ENCODE measurements around the gene ADPRHL1.

DNA sequence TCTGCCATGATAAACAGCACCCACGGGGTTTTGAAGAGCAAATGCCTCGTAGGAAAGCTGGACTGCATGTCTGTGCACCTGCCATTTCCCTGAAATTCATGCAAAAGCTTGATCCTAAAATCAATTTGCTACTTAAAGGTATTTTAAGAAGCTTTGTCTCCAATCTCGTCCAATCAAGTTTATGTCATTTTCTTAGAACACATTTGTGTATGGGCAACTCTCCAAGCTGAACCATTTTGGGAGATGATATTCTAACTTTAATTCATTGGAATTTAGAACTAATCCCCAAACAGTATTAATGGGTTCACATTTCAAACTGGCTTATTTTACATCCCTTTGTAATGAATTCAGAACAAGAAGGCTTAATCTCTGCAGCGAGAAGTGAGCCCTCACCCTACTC is 822 bp downstream of the ADPRHL1 start:
- TF ChIP-seq, protein P1, sequence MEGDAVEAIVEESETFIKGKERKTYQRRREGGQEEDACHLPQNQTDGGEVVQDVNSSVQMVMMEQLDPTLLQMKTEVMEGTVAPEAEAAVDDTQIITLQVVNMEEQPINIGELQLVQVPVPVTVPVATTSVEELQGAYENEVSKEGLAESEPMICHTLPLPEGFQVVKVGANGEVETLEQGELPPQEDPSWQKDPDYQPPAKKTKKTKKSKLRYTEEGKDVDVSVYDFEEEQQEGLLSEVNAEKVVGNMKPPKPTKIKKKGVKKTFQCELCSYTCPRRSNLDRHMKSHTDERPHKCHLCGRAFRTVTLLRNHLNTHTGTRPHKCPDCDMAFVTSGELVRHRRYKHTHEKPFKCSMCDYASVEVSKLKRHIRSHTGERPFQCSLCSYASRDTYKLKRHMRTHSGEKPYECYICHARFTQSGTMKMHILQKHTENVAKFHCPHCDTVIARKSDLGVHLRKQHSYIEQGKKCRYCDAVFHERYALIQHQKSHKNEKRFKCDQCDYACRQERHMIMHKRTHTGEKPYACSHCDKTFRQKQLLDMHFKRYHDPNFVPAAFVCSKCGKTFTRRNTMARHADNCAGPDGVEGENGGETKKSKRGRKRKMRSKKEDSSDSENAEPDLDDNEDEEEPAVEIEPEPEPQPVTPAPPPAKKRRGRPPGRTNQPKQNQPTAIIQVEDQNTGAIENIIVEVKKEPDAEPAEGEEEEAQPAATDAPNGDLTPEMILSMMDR (IDR thresholded peaks at IDR 0.05; ENCODE audit: low read length) = no peak
- no peak for TF ChIP-seq EZH2phosphoT487 (IDR thresholded peaks at IDR 0.05; ENCODE audit: low read length)

Measured in MM.1S (cell line).